ENCODE results near the gene LRG1.
"Not testable (repeated sequence)": the region's sequence is repeated elsewhere in the genome, so short reads cannot be mapped to it uniquely, and the experiment has no call there.

The LRG1 gene

DNA sequence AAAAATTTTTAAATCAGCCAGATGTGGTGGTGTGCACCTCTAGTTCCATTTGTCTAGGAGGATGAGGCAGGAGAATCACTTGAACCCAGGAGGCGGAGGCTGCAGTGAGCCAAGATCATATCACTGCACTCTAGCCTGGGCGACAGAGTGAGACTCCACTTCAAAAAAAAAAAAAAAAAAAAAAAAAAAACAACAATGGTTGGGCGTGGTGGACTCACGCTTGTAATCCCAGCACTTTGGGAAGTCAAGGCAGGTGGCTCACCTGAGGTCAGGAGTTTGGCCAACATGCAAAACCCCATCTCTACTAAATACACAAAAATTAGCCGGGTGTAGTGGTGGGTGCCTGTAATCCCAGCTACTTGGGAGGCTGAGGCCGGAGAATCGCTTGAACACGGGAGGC lies 12.5 kb downstream of the LRG1 start:
- DNase-seq (ENCODE audit: low spot score): not testable (repeated sequence)

DNA sequence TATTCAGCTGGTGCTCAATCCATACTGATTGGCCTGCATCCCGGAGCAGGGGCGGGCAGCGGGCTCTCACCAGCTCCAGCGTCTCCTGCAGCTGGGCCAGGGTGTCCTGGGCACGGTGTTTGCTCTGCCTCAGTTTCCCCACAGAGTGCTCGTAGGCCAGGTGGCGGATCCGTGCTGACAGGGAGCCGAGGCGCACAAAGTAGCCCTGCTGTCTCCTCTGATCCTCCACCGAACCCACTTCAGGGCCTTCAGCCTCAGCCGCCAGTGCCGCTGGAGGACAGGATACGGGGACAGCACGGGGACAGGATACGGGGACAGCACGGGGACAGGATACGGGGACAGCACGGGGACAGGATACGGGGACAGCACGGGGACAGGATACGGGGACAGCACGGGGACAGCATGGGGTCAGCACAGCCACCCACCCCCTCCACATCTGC lies 14.3 kb downstream of the LRG1 start:
- DNase-seq (ENCODE audit: low spot score): no peak

- peak; percentile 52 for DNase-seq (ENCODE audit: low spot score)
These were observed 14.9 kb downstream of the LRG1 start for GRCh38 chr19:4524808-4525562.

- DNase-seq (ENCODE audit: low spot score): no peak
These were observed 16.3 kb downstream of the LRG1 start for GRCh38 chr19:4523306-4524110.

GRCh38 chr19:4522291-4523002 lies 17.4 kb downstream of the LRG1 start:
- DNase-seq (ENCODE audit: low spot score): no peak

- no peak for DNase-seq (ENCODE audit: low spot score)
These were observed 18.0 kb downstream of the LRG1 start for GRCh38 chr19:4521888-4522242.

- no peak for DNase-seq (ENCODE audit: low spot score)
These were observed 18.5 kb downstream of the LRG1 start for GRCh38 chr19:4521170-4521887.

- DNase-seq (ENCODE audit: low spot score): no peak
These were observed 20.1 kb downstream of the LRG1 start for GRCh38 chr19:4519521-4520277.

GRCh38 chr19:4519172-4519496 lies 20.7 kb downstream of the LRG1 start:
- DNase-seq (ENCODE audit: low spot score): no peak

DNA sequence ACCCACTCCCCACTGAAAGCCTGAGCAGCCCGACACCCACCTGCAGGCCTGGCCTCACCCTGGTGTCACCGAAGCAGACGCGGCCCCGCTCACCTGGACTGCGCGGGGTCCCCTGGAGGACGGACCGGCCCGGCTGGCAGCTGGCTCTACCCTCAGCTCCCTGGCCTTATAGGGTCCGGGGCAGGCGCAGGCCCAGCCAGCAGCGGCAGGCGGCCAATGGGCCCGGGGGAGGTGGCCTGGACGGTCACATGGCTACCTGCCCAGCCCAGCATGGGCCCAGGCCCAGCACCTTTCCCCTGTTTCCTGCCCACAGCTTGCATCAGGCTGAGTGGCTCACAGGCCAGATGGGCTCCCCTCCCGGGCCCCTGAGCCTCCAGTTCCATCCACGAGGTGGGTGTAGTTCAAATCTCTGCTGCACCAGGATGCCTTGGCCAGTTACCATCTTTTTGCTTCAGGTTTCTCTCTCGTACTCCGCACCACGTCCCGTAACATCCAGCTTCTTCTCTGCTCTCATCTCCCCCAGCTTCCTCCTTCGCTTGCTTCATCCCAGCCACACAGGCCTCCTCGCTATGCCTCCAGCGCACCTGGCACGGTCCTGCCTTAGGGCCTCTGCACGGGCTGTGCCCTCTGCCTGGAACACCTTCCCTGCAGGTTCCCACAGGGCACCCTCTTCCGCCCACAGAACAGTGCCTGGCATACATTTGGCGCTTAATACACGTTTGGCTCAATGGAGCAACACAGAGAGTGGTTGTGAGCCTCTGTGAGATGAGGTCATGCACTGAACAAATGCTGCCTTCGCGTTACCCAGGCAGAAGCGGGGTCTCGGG lies 21.3 kb downstream of the LRG1 start, which contains the start of gene PLIN4:
TSS of gene PLIN4 (minus strand) at position 142 of the 827 bp plus-strand sequence. CDS start 214 bp downstream, outside the sequence.
- DNase-seq (ENCODE audit: low spot score): no peak

GRCh38 chr19:4517451-4518057 lies 22.3 kb downstream of the LRG1 start:
- DNase-seq (ENCODE audit: low spot score): no peak

- DNase-seq (ENCODE audit: low spot score): no peak
These were observed 22.9 kb downstream of the LRG1 start for GRCh38 chr19:4516939-4517300.

- no peak for DNase-seq (ENCODE audit: low spot score)
These were observed 23.5 kb downstream of the LRG1 start for GRCh38 chr19:4516199-4516938.

DNA sequence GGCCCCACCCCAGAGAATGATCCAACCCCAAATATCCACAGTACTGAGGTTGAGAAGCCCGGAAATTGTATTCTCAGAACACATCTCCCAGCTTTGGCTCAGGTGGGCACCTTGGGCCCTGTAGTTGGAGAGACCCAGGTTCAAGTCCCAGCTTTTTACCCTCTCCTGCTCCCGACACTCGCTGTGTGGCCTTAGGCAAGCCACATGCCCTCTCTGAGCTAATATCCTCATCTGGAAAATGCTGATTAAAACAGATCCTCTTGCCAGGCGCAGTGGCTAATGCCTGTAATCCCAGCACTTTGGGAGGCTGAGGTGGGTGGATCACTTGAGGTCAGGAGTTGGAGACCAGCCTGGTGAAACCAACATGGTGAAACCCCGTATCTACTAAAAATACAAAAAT lies 24.1 kb downstream of the LRG1 start:
- no peak for DNase-seq (ENCODE audit: low spot score)

- no peak for DNase-seq (ENCODE audit: low spot score)
These were observed 26.6 kb downstream of the LRG1 start for GRCh38 chr19:4513248-4513647.

GRCh38 chr19:4512070-4512469 lies 27.8 kb downstream of the LRG1 start:
- DNase-seq (ENCODE audit: low spot score): no peak

DNA sequence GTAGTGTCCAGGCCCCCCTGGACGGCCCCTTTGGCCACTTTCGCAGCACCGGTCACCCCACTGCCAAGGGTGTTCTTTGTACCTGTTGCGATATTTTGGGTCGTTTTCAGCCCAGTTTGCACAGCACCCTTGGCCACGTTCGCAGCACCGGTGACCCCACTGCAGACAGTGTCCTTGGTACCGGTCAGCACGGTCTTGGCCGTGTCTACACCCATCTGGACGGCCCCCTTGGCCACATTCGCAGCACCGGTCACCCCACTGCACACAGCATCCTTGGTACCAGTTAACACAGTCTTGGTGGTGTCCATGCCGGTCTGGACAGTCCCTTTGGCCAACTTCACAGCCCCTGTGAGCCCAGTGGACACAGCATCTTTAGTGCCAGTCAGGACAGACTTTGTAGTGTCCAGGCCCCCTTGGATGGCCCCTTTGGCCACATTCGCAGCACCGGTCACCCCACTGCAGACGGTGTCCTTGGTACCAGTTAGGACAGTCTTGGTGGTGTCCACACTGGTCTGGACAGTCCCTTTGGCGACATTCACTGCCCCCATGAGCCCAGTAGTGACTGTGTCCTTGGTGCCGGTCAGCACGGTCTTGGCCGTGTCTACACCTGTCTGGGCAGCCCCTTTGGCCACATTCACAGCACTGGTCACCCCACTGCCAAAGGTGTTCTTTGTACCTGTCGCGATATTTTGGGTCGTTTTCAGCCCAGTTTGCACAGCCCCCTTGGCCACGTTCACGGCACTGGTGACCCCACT lies 28.4 kb downstream of the LRG1 start:
- no peak for DNase-seq (ENCODE audit: low spot score)

DNA sequence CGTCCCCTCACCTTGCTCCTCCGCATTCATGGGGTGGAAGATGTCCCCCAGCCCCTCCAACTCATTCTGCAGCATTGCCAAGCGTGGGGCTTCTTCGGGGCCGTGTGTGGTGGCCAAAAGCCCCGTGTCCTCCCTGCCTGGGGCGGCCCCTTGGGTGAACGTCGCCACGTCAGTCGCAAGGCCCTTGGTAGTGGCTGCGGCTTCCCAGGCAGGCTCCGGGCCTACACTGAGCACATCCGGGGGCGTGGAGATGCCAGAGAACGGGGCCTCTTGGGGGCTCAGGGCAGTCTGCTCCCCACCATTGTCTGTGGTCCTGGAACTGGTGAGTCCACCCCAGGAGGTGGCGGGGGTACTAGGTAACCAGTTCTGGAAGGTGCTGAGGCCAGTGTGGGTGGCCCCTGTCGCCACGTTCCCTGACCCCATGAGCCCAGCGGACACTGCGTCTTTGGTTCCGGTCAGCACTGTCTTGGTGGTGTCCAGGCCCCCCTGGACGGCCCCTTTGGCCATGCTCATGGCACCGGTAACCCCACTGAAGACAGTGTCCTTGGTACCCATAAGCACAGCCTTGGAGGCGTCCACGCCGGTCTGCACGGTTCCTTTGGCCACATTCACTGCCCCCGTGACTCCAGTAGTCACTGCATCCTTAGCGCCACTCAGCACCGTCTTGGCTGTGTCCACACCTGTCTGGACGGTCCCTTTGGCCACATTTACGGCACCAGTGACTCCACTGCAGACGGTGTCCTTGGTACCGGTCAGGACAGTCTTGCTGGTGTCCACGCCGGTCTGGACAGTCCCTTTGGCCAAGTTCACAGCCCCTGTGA lies 29.2 kb downstream of the LRG1 start:
- DNase-seq (ENCODE audit: low spot score): no peak

Measured in kidney capillary endothelial cell (primary cell).